Thoracic aorta (tissue), 2 donors: Measurements from ENCODE around the gene PNMA8A. TPM values are rescaled to one million over a fixed set of nuclear protein-coding genes. Genes with fewer than 3 reads are reported as not detected.
"Not testable (repeated sequence)": the region's sequence is repeated elsewhere in the genome, so short reads cannot be mapped to it uniquely, and the experiment has no call there.

Experiments
- ATAC-seq: fragments of 150-250 bp; one replicate; pipeline ENCODE4 v1.8.0; 2017; ENCODE audit warnings: low read depth; ENCODE audit not compliant: insufficient number of reproducible peaks, low FRiP score
- DNase-seq: peaks from one replicate; pipeline ENCODE4 v3.0.0-alpha.2; 2020; ENCODE audit warnings: low spot score
- H3K27ac ChIP-seq, 2 donors: fragments of 200-600 bp; sonication (generic); 1 replicate in 1 of 2; 2 replicates in 1 of 2; pipeline ENCODE4 v1.5.1; 2016; ENCODE audit warnings: mild to moderate bottlenecking in 2 of 2, moderate library complexity in 2 of 2
- H3K27me3 ChIP-seq: fragments of 200-600 bp; sonication (generic); replicated peaks from 2 replicates; pipeline ENCODE4 v1.6.0; 2016; ENCODE audit warnings: mild to moderate bottlenecking; ENCODE audit not compliant: insufficient read depth
- H3K36me3 ChIP-seq: fragments of 200-600 bp; sonication (generic); one replicate; pipeline ENCODE4 v1.5.1; 2016
- H3K4me1 ChIP-seq, 2 donors: fragments of 200-600 bp; sonication (generic); 1 replicate in 1 of 2; 2 replicates in 1 of 2; pipeline versions ENCODE4 v1.5.1 to v1.6.0; 2016; ENCODE audit warnings: low read depth in 2 of 2, mild to moderate bottlenecking in 1 of 2; ENCODE audit not compliant: control insufficient read depth in 1 of 2
- H3K4me3 ChIP-seq: fragments of 200-600 bp; sonication (generic); 2 replicates; pipeline ENCODE4 v1.5.1; 2016; ENCODE audit warnings: mild to moderate bottlenecking
- H3K9me3 ChIP-seq: fragments of 200-600 bp; sonication (generic); 2 replicates; pipeline ENCODE4 v1.5.1; 2016
- total RNA-seq, 2 donors: library from RNA; depleted of rRNA; stranded (reverse); fragments of >200 nt; gene quantifications; one replicate each; pipeline versions ENCODE4 v1.1.0 to v1.2.3, GENCODE V29; 2016
- TF ChIP-seq, protein P1 (sequence below): fragments of 200-600 bp; sonication (generic); IDR thresholded peaks from one replicate; pipeline ENCODE4 v1.5.1; 2019; ENCODE audit warnings: antibody characterized with exemption

PNMA8A gene
- total RNA-seq, 2 donors from 2014 or later, result 5.1 to 14.6 TPM

DNA sequence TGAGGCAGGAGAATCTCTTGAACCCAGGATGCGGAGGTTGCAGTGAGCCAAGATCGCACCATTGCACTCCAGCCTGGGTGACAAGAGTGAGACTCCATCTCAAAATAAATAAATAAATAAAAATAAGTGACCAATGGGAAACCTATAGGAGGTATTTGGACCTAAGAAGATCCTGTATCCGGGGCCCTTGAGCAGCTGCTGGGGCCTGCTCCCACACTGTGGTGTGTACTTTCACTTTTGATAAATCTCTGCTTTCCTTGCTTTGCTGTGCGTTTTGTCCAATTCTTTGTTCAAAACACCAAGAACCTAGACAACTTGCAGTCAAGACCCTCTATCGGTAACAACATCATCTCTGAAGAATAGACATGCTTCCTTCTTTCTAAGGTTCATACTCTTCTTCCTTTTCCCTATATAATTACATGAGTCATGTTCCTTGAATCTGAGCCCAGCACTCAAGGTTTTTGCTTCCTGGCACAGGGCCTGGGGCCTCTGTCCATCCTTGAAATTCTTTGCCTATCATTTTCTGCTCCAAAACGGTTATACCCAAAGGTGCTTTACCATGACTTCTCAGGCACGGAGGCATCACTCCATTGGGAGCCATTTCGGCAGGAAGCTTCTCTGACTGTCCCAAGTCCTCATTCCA, 28.4 kb downstream of the PNMA8A start:
- H3K4me1 ChIP-seq, result peaks cover 12 to 46% of the 10 kb centered on the region in 2 donors
- ATAC-seq (no peak), DNase-seq (no peak)
- TF ChIP-seq, protein P1, sequence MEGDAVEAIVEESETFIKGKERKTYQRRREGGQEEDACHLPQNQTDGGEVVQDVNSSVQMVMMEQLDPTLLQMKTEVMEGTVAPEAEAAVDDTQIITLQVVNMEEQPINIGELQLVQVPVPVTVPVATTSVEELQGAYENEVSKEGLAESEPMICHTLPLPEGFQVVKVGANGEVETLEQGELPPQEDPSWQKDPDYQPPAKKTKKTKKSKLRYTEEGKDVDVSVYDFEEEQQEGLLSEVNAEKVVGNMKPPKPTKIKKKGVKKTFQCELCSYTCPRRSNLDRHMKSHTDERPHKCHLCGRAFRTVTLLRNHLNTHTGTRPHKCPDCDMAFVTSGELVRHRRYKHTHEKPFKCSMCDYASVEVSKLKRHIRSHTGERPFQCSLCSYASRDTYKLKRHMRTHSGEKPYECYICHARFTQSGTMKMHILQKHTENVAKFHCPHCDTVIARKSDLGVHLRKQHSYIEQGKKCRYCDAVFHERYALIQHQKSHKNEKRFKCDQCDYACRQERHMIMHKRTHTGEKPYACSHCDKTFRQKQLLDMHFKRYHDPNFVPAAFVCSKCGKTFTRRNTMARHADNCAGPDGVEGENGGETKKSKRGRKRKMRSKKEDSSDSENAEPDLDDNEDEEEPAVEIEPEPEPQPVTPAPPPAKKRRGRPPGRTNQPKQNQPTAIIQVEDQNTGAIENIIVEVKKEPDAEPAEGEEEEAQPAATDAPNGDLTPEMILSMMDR, result no peak
- no peaks in the 10 kb centered on the region for H3K9me3 ChIP-seq
- no peaks in the 10 kb centered on the region for H3K36me3 ChIP-seq
- peak overlapping the region; percentile 5 to 62 for H3K27ac ChIP-seq
- no peaks in the 10 kb centered on the region for H3K27me3 ChIP-seq
- peak overlapping the region; percentile 30 for H3K4me3 ChIP-seq

DNA sequence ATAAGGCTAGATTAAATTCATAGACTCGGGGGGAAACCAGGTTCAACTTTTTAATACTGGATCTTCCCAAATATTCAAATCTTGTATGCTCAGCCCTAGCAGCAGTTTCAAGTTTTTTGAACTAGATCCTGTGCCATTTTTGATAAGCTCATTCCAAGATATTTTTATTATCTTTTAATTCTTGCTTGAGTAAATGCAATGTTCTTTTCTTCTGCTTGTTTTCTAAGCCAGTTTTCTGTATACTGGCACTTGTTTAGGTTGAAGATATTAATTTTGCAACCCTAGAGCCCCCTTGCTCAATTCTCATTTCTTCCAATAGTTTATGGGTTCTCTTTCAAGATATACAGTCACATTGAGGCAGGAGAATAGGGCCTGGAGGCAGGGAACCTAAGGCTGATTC, 29.5 kb downstream of the PNMA8A start:
- Histone ChIP-seq H3K36me3 (no peaks in the 10 kb centered on the region), H3K27ac (peak overlapping the region; percentile 5 to 62)
- no peak for ATAC-seq

DNA sequence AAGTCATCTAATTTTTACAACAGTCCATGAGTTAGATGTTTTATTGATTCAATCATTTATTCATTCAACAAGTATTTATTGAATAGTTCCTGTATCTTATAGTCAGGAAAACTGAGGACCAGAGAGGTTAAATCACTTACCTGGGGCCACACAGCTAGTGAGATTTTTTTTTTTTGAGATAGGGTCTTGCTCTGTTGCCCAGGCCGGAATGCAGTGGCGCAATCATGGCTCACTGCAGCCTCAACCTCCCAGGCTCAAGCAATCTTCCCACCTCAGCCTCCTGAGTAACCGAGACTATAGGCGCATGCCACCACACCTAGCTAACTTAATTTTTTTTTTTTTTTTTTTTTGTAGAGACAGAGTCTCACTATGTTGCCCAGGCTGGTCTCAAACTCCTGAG, 35.7 kb downstream of the PNMA8A start:
- not testable (repeated sequence) for H3K9me3 ChIP-seq, H3K27me3 ChIP-seq, ATAC-seq, H3K4me3 ChIP-seq, H3K27ac ChIP-seq, H3K4me1 ChIP-seq, DNase-seq, H3K36me3 ChIP-seq

More for the DNA sequence above, 29.5 kb downstream of the PNMA8A start:
- no peak for DNase-seq
- H3K27me3 ChIP-seq, result no peaks in the 10 kb centered on the region
- H3K9me3 ChIP-seq, result no peaks in the 10 kb centered on the region
- no peak overlapping the region for H3K4me3 ChIP-seq
- TF ChIP-seq, protein P1, result no peak
- peaks cover 12 to 36% of the 10 kb centered on the region in 2 donors for H3K4me1 ChIP-seq

DNA sequence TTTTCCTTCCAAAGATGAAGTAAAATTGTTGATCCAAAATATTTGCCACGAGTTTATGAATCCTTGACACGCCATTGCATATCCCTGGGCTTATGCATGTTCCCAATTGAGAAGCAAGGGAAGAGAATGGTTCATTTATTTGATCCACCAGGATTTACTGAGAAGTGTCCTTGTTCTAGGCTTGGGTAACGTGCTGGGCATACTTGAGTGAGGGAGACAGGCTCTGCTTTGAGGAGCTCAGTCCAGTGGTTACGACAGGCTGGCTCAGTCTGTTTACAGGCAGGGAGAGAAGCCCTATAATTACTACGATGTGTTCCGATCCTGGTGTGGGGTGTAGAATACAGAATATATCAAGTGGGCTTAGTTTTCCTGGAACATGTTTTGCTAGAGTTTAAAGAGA, 36.4 kb downstream of the PNMA8A start:
- no peak for ATAC-seq
- Histone ChIP-seq H3K4me1 (no peaks in the 10 kb centered on the region), H3K27ac (no peak overlapping the region), H3K27me3 (no peaks in the 10 kb centered on the region), H3K9me3 (no peaks in the 10 kb centered on the region), H3K36me3 (no peaks in the 10 kb centered on the region), H3K4me3 (no peak overlapping the region)
- no peak for DNase-seq
- TF ChIP-seq, protein P1, result no peak

DNA sequence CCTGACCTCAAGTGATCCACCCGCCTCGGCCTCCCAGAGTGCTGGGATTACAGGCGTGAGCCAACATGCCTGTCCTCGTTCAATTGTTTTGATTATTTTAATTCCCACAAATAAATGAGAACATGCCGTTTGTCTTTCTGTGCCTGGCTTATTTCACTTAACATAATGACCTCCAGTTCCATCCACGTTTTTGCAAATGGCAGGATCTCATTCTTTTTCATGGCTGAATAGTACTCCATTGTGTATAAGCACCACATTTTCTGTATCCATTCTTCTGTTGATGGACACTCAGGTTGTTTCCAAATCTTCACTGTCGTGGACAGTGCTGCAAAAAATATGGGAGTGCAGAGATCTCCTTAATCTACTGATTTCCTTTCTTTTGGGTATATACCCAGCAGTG, 37.9 kb downstream of the PNMA8A start:
- not testable (repeated sequence) for H3K36me3 ChIP-seq, H3K9me3 ChIP-seq, ATAC-seq, H3K4me1 ChIP-seq, H3K27me3 ChIP-seq, DNase-seq, H3K4me3 ChIP-seq, H3K27ac ChIP-seq

DNA sequence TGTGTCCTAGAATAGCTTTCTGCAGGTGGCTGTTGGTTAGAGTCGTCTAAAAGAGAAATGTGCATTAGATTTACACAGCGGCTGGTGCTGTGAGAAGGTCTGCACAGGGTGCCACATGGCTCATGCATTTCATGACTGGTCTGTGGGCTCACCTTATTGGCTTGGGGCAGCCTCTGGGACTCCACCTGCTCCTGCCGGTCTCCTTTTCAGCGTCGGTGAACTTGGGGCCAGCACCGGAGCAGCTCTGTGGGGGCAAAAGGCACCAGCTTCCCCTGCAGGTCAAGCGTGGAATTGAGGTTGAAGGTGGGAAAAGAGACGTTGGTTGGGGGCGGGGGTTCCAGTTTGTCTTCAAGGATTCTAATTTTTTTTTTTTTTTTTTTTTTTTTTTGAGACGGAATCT, 39.5 kb downstream of the PNMA8A start:
- ATAC-seq, result no peak
- Histone ChIP-seq H3K9me3 (no peaks in the 10 kb centered on the region), H3K4me3 (no peak overlapping the region), H3K4me1 (peaks cover 4 to 19% of the 10 kb centered on the region in 2 donors), H3K27ac (no peak overlapping the region), H3K27me3 (no peaks in the 10 kb centered on the region), H3K36me3 (no peaks in the 10 kb centered on the region)
- no peak for DNase-seq
- TF ChIP-seq, protein P1, result no peak
